ENCODE data around the gene PDE4B.

DNA sequence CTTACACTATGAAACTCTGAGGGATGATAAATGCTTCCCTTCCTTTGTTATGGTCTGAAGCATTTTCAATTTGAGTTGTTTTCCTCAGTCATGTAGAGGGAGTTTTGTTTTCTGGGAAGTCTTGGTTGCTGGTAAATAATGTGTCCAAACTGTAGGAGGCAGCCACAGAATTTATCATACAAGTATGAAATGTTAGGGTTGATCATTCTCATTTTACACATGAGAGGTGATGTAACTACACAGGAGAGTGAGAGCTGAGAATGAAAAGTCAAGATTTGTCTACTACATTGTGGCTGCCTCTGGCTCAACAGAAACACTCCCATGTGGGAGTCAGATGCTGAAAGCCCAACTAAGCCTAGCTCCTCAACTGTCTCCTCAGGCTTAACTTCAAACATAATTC lies 558.8 kb downstream of the PDE4B start:
- no peak for TF ChIP-seq EZH2 (IDR thresholded peaks at IDR 0.05; ENCODE audit: insufficient read depth, low read length)
- TF ChIP-seq, protein P1, sequence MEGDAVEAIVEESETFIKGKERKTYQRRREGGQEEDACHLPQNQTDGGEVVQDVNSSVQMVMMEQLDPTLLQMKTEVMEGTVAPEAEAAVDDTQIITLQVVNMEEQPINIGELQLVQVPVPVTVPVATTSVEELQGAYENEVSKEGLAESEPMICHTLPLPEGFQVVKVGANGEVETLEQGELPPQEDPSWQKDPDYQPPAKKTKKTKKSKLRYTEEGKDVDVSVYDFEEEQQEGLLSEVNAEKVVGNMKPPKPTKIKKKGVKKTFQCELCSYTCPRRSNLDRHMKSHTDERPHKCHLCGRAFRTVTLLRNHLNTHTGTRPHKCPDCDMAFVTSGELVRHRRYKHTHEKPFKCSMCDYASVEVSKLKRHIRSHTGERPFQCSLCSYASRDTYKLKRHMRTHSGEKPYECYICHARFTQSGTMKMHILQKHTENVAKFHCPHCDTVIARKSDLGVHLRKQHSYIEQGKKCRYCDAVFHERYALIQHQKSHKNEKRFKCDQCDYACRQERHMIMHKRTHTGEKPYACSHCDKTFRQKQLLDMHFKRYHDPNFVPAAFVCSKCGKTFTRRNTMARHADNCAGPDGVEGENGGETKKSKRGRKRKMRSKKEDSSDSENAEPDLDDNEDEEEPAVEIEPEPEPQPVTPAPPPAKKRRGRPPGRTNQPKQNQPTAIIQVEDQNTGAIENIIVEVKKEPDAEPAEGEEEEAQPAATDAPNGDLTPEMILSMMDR (IDR thresholded peaks at IDR 0.05; ENCODE audit: insufficient read depth, low read depth, low read length) = no peak
